Endothelial cell of umbilical vein (primary cell): ENCODE results near the gene SMC4. TPM values are rescaled to one million over a fixed set of nuclear protein-coding genes. Genes with fewer than 3 reads are reported as not detected.

Source experiments
- BruUV-seq: library from RNA; stranded (reverse); fragments of 400-500 nt; replicated peaks from 2 replicates; lab custom pipeline; 2021; lab: Mats Ljungman, UMichigan
- CTCF ChIA-PET: fragments of 300-600, 350-600 bp; sonication (Branson Sonifier 250); formaldehyde crosslinking; loops from one replicate; lab custom pipeline; 2021; ENCODE audit warnings: antibody characterized with exemption, inconsistent platforms; lab: Charles Lee
- POLR2A ChIA-PET: fragments of 300-600, 350-600 bp; sonication (Branson Sonifier 250); formaldehyde crosslinking; loops from one replicate; lab custom pipeline; 2021; ENCODE audit warnings: antibody characterized with exemption, inconsistent platforms; lab: Charles Lee
- DNase-seq: peaks from one replicate; pipeline ENCODE4 v3.0.0-alpha.2; 2011; ENCODE audit warnings: low read depth, low spot score
- FAIRE-seq: peaks from 2 replicates; lab custom pipeline; 2011; peaks lifted over from hg19 to GRCh38; lab: Jason Lieb, UNC
- H2AFZ ChIP-seq: 2 replicates; pipeline ENCODE4 v1.6.0; 2012; ENCODE audit warnings: low read depth, low read length, control low read depth, inconsistent platforms
- H3K27ac ChIP-seq: 2 replicates; pipeline ENCODE4 v1.5.1; 2011; ENCODE audit warnings: low read depth, mild to moderate bottlenecking, control low read depth, low read length, moderate library complexity; ENCODE audit not compliant: insufficient read depth
- H3K27me3 ChIP-seq, 2 experiments: 2 replicates each; pipeline versions ENCODE4 v1.6.0 to v1.6.1; 2011; ENCODE audit warnings: low read length in 2 of 2, mixed read lengths in 1 of 2; ENCODE audit not compliant: control insufficient read depth in 2 of 2, insufficient read depth in 2 of 2
- H3K36me3 ChIP-seq, 2 experiments: 2 replicates in 1 of 2; 3 replicates in 1 of 2; pipeline ENCODE4 v1.5.1; 2011; ENCODE audit warnings: low read length in 2 of 2, mild to moderate bottlenecking in 1 of 2, moderate library complexity in 1 of 2; ENCODE audit not compliant: control insufficient read depth in 2 of 2, insufficient read depth in 2 of 2; ENCODE audit errors: extremely low read depth in 1 of 2
- H3K4me1 ChIP-seq: 3 replicates; pipeline ENCODE4 v1.5.1; 2011; ENCODE audit warnings: mild to moderate bottlenecking, low read length; ENCODE audit not compliant: control insufficient read depth, insufficient read depth; ENCODE audit errors: extremely low read depth
- H3K4me2 ChIP-seq: 2 replicates; pipeline ENCODE4 v1.6.1; 2011; ENCODE audit warnings: low read length, control low read depth, mixed read lengths; ENCODE audit not compliant: insufficient read depth
- H3K4me3 ChIP-seq, 3 experiments: fragments of 200-600 bp in 1 of 3; sonication (generic), shearing (Covaris generic) in 1 of 3; replicated peaks in 1 of 3; 2 replicates each; pipeline ENCODE4 v1.5.1; 2011 to 2016; ENCODE audit warnings: control low read depth in 3 of 3, low read length in 3 of 3, mild to moderate bottlenecking in 2 of 3, inconsistent platforms in 1 of 3, low read depth in 1 of 3, moderate library complexity in 1 of 3; ENCODE audit not compliant: insufficient read depth in 1 of 3
- H3K79me2 ChIP-seq: 2 replicates; pipeline ENCODE4 v1.6.0; 2012; ENCODE audit warnings: low read length, inconsistent platforms; ENCODE audit not compliant: control insufficient read depth, insufficient read depth
- H3K9ac ChIP-seq: replicated peaks from 2 replicates; pipeline ENCODE3; 2011; ENCODE audit warnings: low read length, control low read depth; ENCODE audit not compliant: insufficient read depth; ENCODE audit errors: extremely low read depth
- H3K9me1 ChIP-seq: replicated peaks from 3 replicates; pipeline ENCODE4 v1.6.0; 2011; ENCODE audit warnings: mild to moderate bottlenecking, low read length; ENCODE audit not compliant: control insufficient read depth, insufficient read depth; ENCODE audit errors: extremely low read depth
- H3K9me3 ChIP-seq: replicated peaks from 2 replicates; pipeline ENCODE4 v1.5.1; 2012; ENCODE audit warnings: low read length, inconsistent platforms; ENCODE audit not compliant: control insufficient read depth, insufficient read depth
- H4K20me1 ChIP-seq: replicated peaks from 2 replicates; pipeline ENCODE3; 2011; ENCODE audit warnings: mild to moderate bottlenecking, low read length; ENCODE audit not compliant: control insufficient read depth, insufficient read depth; ENCODE audit errors: extremely low read depth
- CTCF ChIP-seq, 2 donors: IDR thresholded peaks; 1 replicate in 1 of 2; 2 replicates in 1 of 2; pipeline ENCODE4 v1.5.1; 2011; ENCODE audit warnings: low read length in 2 of 2, mild to moderate bottlenecking in 2 of 2, moderate library complexity in 2 of 2, control low read depth in 1 of 2, inconsistent platforms in 1 of 2, low read depth in 1 of 2; ENCODE audit not compliant: insufficient read depth in 1 of 2; ENCODE audit errors: extremely low read depth in 1 of 2
- EZH2 ChIP-seq: IDR thresholded peaks from 2 replicates; pipeline ENCODE4 v1.6.1; 2012; ENCODE audit warnings: borderline replicate concordance, low read depth, mild to moderate bottlenecking, moderate library complexity, low read length, inconsistent platforms; ENCODE audit not compliant: severe bottlenecking
- FOS ChIP-seq: IDR thresholded peaks from 2 replicates; pipeline ENCODE4 v1.6.1; 2011; ENCODE audit warnings: mild to moderate bottlenecking, low read length, moderate library complexity, borderline replicate concordance; ENCODE audit not compliant: insufficient read depth
- GATA2 ChIP-seq: IDR thresholded peaks from 2 replicates; pipeline ENCODE4 v1.7.0; 2011; ENCODE audit warnings: low read depth, mild to moderate bottlenecking, moderate library complexity, mixed read lengths, low read length; ENCODE audit not compliant: insufficient read length, insufficient read depth
- JUN ChIP-seq: IDR thresholded peaks from 2 replicates; pipeline ENCODE4 v1.6.1; 2011; ENCODE audit warnings: borderline replicate concordance, low read depth; ENCODE audit not compliant: insufficient read length, insufficient read depth
- MAX ChIP-seq: IDR thresholded peaks from 2 replicates; pipeline ENCODE4 v1.6.1; 2011; ENCODE audit not compliant: insufficient read depth, insufficient read length
- MYC ChIP-seq: IDR thresholded peaks from one replicate; pipeline ENCODE4 v1.6.1; 2011; ENCODE audit warnings: mild to moderate bottlenecking, low read depth, low read length
- POLR2A ChIP-seq: IDR thresholded peaks from 2 replicates; pipeline ENCODE4 v1.6.1; 2012; ENCODE audit warnings: low read depth, mild to moderate bottlenecking, control low read depth, low read length
- POLR2AphosphoS5 ChIP-seq: IDR thresholded peaks from 2 replicates; pipeline ENCODE4 v1.6.1; 2012; ENCODE audit warnings: low read depth, mild to moderate bottlenecking, control low read depth, low read length, moderate library complexity; ENCODE audit not compliant: insufficient read depth
- dilution Hi-C: fragments of 300-500 bp; cut with MboI; formaldehyde crosslinking; loops from one replicate; pipeline ENCODE4 v1.15.0; 2019; ENCODE audit warnings: low sequenced_read_pairs; ENCODE audit not compliant: extremely low pct_ligation_motif_present
- intact Hi-C: fragments of 100-400 bp; cut with micrococcal nuclease; formaldehyde crosslinking; loops from one replicate; pipeline ENCODE4 v1.10.0; 2022
- polyA plus RNA-seq, 4 experiments: library from polyadenylated mRNA; depleted of rRNA in 3 of 4; stranded (reverse) in 3 of 4; unstranded in 1 of 4; fragments of >200 nt; gene quantifications; 2 replicates each; pipeline versions ENCODE4 v1.2.1 to v1.2.3, GENCODE V29; 2011 to 2012; ENCODE audit warnings: missing spikeins in 1 of 4
- total RNA-seq: library from RNA; stranded (reverse); gene quantifications from 2 replicates; pipeline ENCODE4 v1.2.3, GENCODE V29; 2021

SMC4 gene
- total and polyA plus RNA-seq, 2 donors (not counting 3 experiments of a cell fraction or from before 2014, with no cell fraction given) = 32.1 to 153 TPM

GRCh38 chr3:160400030-160400701 lies 716 bp downstream of the SMC4 start:
- no peaks in the 10 kb centered on the region for H3K9me3 ChIP-seq
- peak overlapping the region; percentile 77 to 79 (median 78) for H3K4me3 ChIP-seq
- no peak for FAIRE-seq
- ChIA-PET POLR2A (interaction anchor here (1.0 kb wide), 1 partner anchor 180 kb away, joined by 3 read pairs; no protein-coding TSS in a partner anchor), CTCF (interaction anchor here (1.2 to 1.3 kb wide), 3 partner anchors 9 to 237 kb away, joined by 5 read pairs; no protein-coding TSS in a partner anchor)
- H3K4me1 ChIP-seq = peaks cover 24% of the 10 kb centered on the region
- BruUV-seq = no TSS peak
- peak overlapping the region; percentile 99 for H3K4me2 ChIP-seq
- TF ChIP-seq CTCF (IDR thresholded peaks at IDR 0.05; ENCODE audit: extremely low read depth in 1 of 2, insufficient read depth in 1 of 2, low read depth in 1 of 2, low read length in 2 of 2) = no peak
- no peak for TF ChIP-seq MAX
- TF ChIP-seq POLR2A = no peak
- TF ChIP-seq FOS = no peak
- TF ChIP-seq POLR2AphosphoS5 = no peak
- TF ChIP-seq GATA2 = no peak
- TF ChIP-seq EZH2 = no peak
- no peak for TF ChIP-seq JUN
- no peak for TF ChIP-seq MYC
- intact Hi-C loops = loop anchor here (2.0 to 10.0 kb wide), 4 partner anchors 357 to 635 kb away; partner anchors contain the start of gene PPM1L
- peak overlapping the region; percentile 76 for H3K27ac ChIP-seq
- H3K27me3 ChIP-seq = no peaks in the 10 kb centered on the region
- H2AFZ ChIP-seq = peak overlapping the region; percentile 37
- no peaks in the 10 kb centered on the region for H4K20me1 ChIP-seq
- dilution Hi-C loops = no loop called here
- H3K79me2 ChIP-seq = peaks cover 68% of the 10 kb centered on the region
- H3K36me3 ChIP-seq = peaks cover 0 to 7% of the 10 kb centered on the region in 2 experiments
- no peaks in the 10 kb centered on the region for H3K9me1 ChIP-seq
- peak; percentile 78 for DNase-seq
- peak overlapping the region; percentile 84 for H3K9ac ChIP-seq
